ENCODE data around the gene SLC4A2.

SLC4A2 gene

DNA sequence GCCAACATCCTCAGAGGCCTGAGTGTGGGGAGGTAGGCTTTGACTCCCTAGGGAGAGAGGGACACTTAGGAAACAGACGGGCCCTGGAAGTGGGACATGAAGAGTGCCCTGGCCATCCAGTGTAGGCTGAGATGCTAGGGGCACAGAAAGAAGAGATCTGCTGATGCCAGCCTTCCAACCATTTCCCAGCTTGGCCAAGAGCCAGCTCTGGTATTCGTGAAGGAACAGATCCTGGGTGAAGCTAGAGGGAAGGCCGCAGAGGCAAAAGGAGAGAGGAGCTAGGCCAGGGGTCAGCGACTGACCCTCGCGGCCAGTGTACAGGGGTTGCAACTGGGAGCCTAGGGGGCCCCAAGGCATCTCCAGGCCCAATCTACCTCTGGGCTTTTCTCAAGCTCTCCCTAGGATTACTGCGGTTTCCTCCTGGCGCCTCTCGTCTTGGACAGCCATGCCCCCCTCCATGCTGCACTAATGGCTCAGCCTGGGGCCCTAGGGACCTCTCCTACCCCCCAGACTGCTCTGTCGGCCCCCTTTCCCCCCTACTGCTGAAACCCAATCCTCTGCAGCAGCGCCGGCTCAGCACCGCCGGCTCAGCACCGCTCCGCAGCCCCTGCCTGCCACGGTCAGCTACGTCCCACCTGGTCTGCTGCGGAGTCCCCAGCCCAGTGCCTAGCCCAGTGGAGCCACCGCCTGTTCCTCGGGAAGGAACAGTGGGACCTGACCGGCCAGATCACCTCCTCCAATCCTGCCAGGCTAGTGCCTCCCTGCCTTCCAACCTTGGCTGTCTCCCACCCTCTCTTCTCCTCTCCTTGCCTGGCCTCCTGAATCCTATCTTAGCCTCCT lies 11.2 kb upstream of the SLC4A2 start, which contains the start of gene ASIC3:
Gene ASIC3 (plus strand): TSS at position 556 of the 840 bp plus-strand sequence. CDS start 355 bp downstream, outside the sequence.
- no peak for DNase-seq (ENCODE audit: low read depth)
- no peak within 1 kb of the TSS for H3K4me3 ChIP-seq (ENCODE audit: low read depth, low read length)
- TF ChIP-seq, protein P1, sequence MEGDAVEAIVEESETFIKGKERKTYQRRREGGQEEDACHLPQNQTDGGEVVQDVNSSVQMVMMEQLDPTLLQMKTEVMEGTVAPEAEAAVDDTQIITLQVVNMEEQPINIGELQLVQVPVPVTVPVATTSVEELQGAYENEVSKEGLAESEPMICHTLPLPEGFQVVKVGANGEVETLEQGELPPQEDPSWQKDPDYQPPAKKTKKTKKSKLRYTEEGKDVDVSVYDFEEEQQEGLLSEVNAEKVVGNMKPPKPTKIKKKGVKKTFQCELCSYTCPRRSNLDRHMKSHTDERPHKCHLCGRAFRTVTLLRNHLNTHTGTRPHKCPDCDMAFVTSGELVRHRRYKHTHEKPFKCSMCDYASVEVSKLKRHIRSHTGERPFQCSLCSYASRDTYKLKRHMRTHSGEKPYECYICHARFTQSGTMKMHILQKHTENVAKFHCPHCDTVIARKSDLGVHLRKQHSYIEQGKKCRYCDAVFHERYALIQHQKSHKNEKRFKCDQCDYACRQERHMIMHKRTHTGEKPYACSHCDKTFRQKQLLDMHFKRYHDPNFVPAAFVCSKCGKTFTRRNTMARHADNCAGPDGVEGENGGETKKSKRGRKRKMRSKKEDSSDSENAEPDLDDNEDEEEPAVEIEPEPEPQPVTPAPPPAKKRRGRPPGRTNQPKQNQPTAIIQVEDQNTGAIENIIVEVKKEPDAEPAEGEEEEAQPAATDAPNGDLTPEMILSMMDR (conservative IDR thresholded peaks at IDR 0.05; ENCODE audit: low read depth, low read length): no peak

DNA sequence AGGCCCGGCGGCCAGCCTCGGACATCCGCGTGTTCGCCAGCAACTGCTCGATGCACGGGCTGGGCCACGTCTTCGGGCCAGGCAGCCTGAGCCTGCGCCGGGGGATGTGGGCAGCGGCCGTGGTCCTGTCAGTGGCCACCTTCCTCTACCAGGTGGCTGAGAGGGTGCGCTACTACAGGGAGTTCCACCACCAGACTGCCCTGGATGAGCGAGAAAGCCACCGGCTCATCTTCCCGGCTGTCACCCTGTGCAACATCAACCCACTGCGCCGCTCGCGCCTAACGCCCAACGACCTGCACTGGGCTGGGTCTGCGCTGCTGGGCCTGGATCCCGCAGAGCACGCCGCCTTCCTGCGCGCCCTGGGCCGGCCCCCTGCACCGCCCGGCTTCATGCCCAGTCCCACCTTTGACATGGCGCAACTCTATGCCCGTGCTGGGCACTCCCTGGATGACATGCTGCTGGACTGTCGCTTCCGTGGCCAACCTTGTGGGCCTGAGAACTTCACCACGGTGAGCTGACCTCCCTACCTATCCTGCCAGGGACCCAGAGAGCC lies 10.4 kb upstream of the SLC4A2 start:
- TF ChIP-seq, protein P1 (conservative IDR thresholded peaks at IDR 0.05; ENCODE audit: low read depth, low read length): no peak
- no peak overlapping the region for H3K4me3 ChIP-seq (ENCODE audit: low read depth, low read length)
- no peak for DNase-seq (ENCODE audit: low read depth)

DNA sequence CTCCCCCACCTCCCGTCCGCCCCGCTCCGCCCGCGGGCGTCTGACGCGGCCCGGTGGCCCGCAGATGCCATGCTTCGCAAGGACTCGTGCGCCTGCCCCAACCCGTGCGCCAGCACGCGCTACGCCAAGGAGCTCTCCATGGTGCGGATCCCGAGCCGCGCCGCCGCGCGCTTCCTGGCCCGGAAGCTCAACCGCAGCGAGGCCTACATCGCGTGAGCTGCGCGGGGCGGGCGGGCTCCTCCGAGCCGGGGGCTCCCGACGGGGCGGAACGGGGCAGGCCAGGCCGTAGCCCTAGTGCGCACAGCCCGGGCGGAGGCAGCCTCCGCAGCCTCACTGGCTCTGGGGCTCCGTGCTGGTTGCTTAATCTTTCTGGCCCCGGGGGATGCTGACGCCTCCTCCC lies 8.3 kb upstream of the SLC4A2 start:
- TF ChIP-seq, protein P1 (conservative IDR thresholded peaks at IDR 0.05; ENCODE audit: low read depth, low read length): no peak
- no peak overlapping the region for H3K4me3 ChIP-seq (ENCODE audit: low read depth, low read length)
- DNase-seq (ENCODE audit: low read depth): peak; percentile 79

DNA sequence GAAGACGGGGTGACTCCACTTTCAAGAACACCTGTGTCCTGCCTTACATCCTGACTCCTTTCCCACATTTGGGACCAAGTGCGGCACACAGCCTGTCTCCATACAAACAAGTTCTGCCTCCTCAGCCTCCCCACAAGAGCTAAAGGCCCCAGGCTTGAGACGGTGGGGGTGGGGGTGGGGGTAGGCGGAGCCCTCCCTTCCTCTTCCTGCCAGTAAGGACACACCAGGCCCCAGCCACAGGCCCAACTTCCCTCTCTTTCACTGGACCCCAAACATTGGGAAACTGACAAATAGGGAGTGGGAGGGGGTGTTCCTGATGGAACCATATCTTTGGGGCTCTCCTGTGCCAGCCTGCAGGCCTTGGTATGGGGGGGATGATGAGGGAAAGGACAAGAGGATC lies 6.3 kb upstream of the SLC4A2 start:
- H3K4me3 ChIP-seq (ENCODE audit: low read depth, low read length): no peak overlapping the region
- TF ChIP-seq, protein P1 (conservative IDR thresholded peaks at IDR 0.05; ENCODE audit: low read depth, low read length): no peak
- no peak for DNase-seq (ENCODE audit: low read depth)

DNA sequence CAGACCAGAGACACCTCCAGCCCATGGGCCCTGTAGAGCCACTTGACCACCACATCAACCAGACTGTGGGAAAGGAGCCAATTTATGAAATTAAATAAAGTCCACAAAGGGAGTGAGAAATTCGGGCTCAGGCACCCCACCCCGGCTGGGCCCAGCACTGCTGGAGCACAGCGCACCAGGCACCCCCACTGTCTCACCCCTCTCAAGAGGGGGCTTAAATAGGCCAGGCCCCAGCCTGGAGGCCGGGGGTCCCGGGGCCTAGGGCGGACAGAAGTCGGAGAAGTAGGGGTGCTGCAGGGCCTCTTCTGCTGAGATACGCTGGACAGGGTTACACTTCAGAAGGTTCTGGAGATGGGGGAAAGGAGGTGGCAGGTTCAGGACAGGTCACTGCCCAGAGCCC lies 5.6 kb upstream of the SLC4A2 start:
- TF ChIP-seq, protein P1 (conservative IDR thresholded peaks at IDR 0.05; ENCODE audit: low read depth, low read length): no peak
- DNase-seq (ENCODE audit: low read depth): no peak
- H3K4me3 ChIP-seq (ENCODE audit: low read depth, low read length): no peak overlapping the region

DNA sequence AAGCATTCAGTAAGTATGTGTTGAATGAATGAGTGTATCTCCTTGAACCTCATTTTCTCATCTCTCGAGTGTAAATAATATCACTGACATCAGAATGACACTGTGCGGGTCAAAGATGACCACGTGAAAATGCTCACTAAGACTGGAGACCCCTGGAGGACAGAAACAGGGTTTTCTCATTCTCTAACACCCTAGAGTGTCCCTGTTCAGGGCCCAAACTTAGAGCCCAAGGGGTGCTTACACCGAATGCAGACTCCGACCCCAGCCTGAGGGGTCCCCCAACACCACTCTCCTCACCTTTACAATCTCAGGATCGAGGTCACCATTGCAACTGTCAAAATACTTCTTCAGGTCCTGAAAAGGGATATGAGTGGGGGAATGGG lies 3.1 kb upstream of the SLC4A2 start:
- DNase-seq (ENCODE audit: low read depth): no peak
- TF ChIP-seq, protein P1 (conservative IDR thresholded peaks at IDR 0.05; ENCODE audit: low read depth, low read length): no peak
- no peak overlapping the region for H3K4me3 ChIP-seq (ENCODE audit: low read depth, low read length)
